DND-41 (cell line): ENCODE data around the gene RNF32.

ENCODE experiments used
- ATAC-seq: fragments of 200-7000 bp; cut with Tn5 transposase; 3 replicates; pipeline ENCODE4 v1.9.1; 2021; ENCODE audit warnings: low read depth; ENCODE audit not compliant: insufficient read depth
- DNase-seq: peaks from one replicate; pipeline ENCODE4 v3.0.0-alpha.2; 2020
- H2AFZ ChIP-seq: 2 replicates; pipeline ENCODE4 v1.6.0; 2012; ENCODE audit warnings: low read depth, low read length
- H3K27ac ChIP-seq: 2 replicates; pipeline ENCODE4 v1.5.1; 2012; ENCODE audit warnings: low read length, inconsistent platforms
- H3K27me3 ChIP-seq: fragments of 200-600 bp; sonication (generic); 2 replicates; pipeline ENCODE4 v1.6.0; 2012; ENCODE audit warnings: low read length, mild to moderate bottlenecking, inconsistent platforms; ENCODE audit not compliant: insufficient read depth, poor library complexity
- H3K36me3 ChIP-seq: 2 replicates; pipeline ENCODE4 v1.5.1; 2012; ENCODE audit warnings: low read length, inconsistent platforms; ENCODE audit not compliant: insufficient read depth
- H3K4me1 ChIP-seq: 2 replicates; pipeline ENCODE4 v1.5.1; 2012; ENCODE audit warnings: mild to moderate bottlenecking, low read length; ENCODE audit not compliant: insufficient read depth
- H3K4me2 ChIP-seq: 2 replicates; pipeline ENCODE4 v1.6.0; 2012; ENCODE audit warnings: mild to moderate bottlenecking, moderate library complexity, low read length, inconsistent platforms; ENCODE audit not compliant: insufficient read depth
- H3K4me3 ChIP-seq, 2 experiments: fragments of 200-600 bp in 1 of 2; shearing (Covaris generic) in 1 of 2; 2 replicates each; pipeline ENCODE4 v1.5.1; 2012 to 2016; ENCODE audit warnings: inconsistent platforms in 2 of 2, low read length in 2 of 2, mild to moderate bottlenecking in 2 of 2, low read depth in 1 of 2, moderate library complexity in 1 of 2
- H3K79me2 ChIP-seq: 2 replicates; pipeline ENCODE4 v1.6.0; 2012; ENCODE audit warnings: low read length, inconsistent platforms; ENCODE audit not compliant: insufficient read depth
- H3K9ac ChIP-seq: 2 replicates; pipeline ENCODE4 v1.6.0; 2012; ENCODE audit warnings: low read depth, mild to moderate bottlenecking, inconsistent platforms, low read length, moderate library complexity
- H3K9me3 ChIP-seq: 2 replicates; pipeline ENCODE4 v1.5.1; 2012; ENCODE audit warnings: low read length, moderate library complexity, mild to moderate bottlenecking, inconsistent platforms; ENCODE audit not compliant: insufficient read depth, severe bottlenecking
- H4K20me1 ChIP-seq: 2 replicates; pipeline ENCODE4 v1.6.0; 2012; ENCODE audit warnings: low read length; ENCODE audit not compliant: insufficient read depth
- CTCF ChIP-seq: IDR thresholded peaks from 2 replicates; pipeline ENCODE4 v1.5.1; 2012; ENCODE audit warnings: borderline replicate concordance, low read length, moderate library complexity, mild to moderate bottlenecking; ENCODE audit not compliant: poor library complexity, severe bottlenecking; ENCODE audit errors: extremely low read depth
- EZH2 ChIP-seq: IDR thresholded peaks from 3 replicates; pipeline ENCODE4 v1.6.1; 2012; ENCODE audit warnings: borderline replicate concordance, low read depth, mild to moderate bottlenecking, moderate library complexity, low read length, inconsistent platforms; ENCODE audit not compliant: severe bottlenecking

RNF32 gene

GRCh38 chr7:156604311-156604710 lies 36.3 kb upstream of the RNF32 start:
- H3K4me3 ChIP-seq = no peak overlapping the region
- H4K20me1 ChIP-seq = no peaks in the 10 kb centered on the region; the same call in 1 of the 2 replicates
- H3K4me2 ChIP-seq = no peak overlapping the region
- H3K9me3 ChIP-seq = no peaks in the 10 kb centered on the region
- no peaks in the 10 kb centered on the region for H3K4me1 ChIP-seq
- TF ChIP-seq CTCF (no peak), EZH2 (no peak)
- no peak overlapping the region for H2AFZ ChIP-seq
- ATAC-seq = no peak
- H3K27me3 ChIP-seq = no peaks in the 10 kb centered on the region
- no peaks in the 10 kb centered on the region for H3K79me2 ChIP-seq
- no peak for DNase-seq
- H3K9ac ChIP-seq = no peak overlapping the region
- H3K36me3 ChIP-seq = no peaks in the 10 kb centered on the region
- H3K27ac ChIP-seq = no peak overlapping the region

- no peak overlapping the region for H2AFZ ChIP-seq
- H3K9ac ChIP-seq = no peak overlapping the region
- no peaks in the 10 kb centered on the region for H3K27me3 ChIP-seq
Observed at GRCh38 chr7:156604836-156605695, 35.5 kb upstream of the RNF32 start.

GRCh38 chr7:156606135-156606534 lies 34.4 kb upstream of the RNF32 start:
- no peak overlapping the region for H3K4me3 ChIP-seq

More at GRCh38 chr7:156604836-156605695, 35.5 kb upstream of the RNF32 start:
- TF ChIP-seq CTCF (no peak), EZH2 (no peak)
- Histone ChIP-seq H3K27ac (no peak overlapping the region), H3K4me3 (no peak overlapping the region), H3K79me2 (no peaks in the 10 kb centered on the region), H3K9me3 (no peaks in the 10 kb centered on the region), H4K20me1 (no peaks in the 10 kb centered on the region; the same call in 1 of the 2 replicates), H3K4me1 (no peaks in the 10 kb centered on the region), H3K4me2 (no peak overlapping the region), H3K36me3 (no peaks in the 10 kb centered on the region)
- ATAC-seq = no peak
- no peak for DNase-seq

More at GRCh38 chr7:156606135-156606534, 34.4 kb upstream of the RNF32 start:
- H3K4me2 ChIP-seq = no peak overlapping the region
- ATAC-seq (no peak), DNase-seq (no peak)
- H3K27ac ChIP-seq = no peak overlapping the region
- no peaks in the 10 kb centered on the region for H3K4me1 ChIP-seq
- no peaks in the 10 kb centered on the region for H3K79me2 ChIP-seq
- peaks cover 5% of the 10 kb centered on the region for H3K27me3 ChIP-seq
- H3K9me3 ChIP-seq = no peaks in the 10 kb centered on the region
- no peak overlapping the region for H2AFZ ChIP-seq
- H3K9ac ChIP-seq = no peak overlapping the region
- no peaks in the 10 kb centered on the region for H3K36me3 ChIP-seq
- no peak for TF ChIP-seq CTCF
- TF ChIP-seq EZH2 = no peak
- H4K20me1 ChIP-seq = no peaks in the 10 kb centered on the region; the same call in 1 of the 2 replicates
